Lower leg skin (tissue), 3 donors: ENCODE results near the gene TRIM5.

Experiments used
- CTCF ChIP-seq, 3 donors: fragments of 450-650 bp; IDR thresholded peaks; one replicate each; pipeline ENCODE4 v1.5.1; 2016; ENCODE audit warnings: antibody characterized with exemption in 3 of 3, mild to moderate bottlenecking in 3 of 3, moderate library complexity in 2 of 3
- POLR2A ChIP-seq, 2 donors: fragments of 450-650 bp; IDR thresholded peaks; one replicate each; pipeline ENCODE4 v1.6.1; 2016 to 2017; ENCODE audit warnings: antibody characterized with exemption in 2 of 2, mild to moderate bottlenecking in 1 of 2, moderate library complexity in 1 of 2

- TF ChIP-seq POLR2A (IDR thresholded peaks at IDR 0.05) (no peak), CTCF (IDR thresholded peaks at IDR 0.05) (no peak)
Measured at GRCh38 chr11:5663511-5663910, 21.4 kb downstream of the TRIM5 start.
